ENCODE measurements around the gene IGF2.

Gene IGF2, protein sequence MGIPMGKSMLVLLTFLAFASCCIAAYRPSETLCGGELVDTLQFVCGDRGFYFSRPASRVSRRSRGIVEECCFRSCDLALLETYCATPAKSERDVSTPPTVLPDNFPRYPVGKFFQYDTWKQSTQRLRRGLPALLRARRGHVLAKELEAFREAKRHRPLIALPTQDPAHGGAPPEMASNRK

GRCh38 chr11:2139123-2139521 is at the start of gene IGF2:
Gene IGF2, minus strand, starts transcription at chr11:2139389. Its CDS starts 3,866 bp downstream, at chr11:2135523.
- Histone ChIP-seq H3K27ac (ENCODE audit: low read depth, low read length) (no peak within 1 kb of the TSS), H3K9me3 (ENCODE audit: control insufficient read depth, insufficient read depth, low read length) (no peaks in the 10 kb centered on the region), H3K9ac (ENCODE audit: low read depth, low read length) (no peak within 1 kb of the TSS), H3K36me3 (ENCODE audit: control insufficient read depth, insufficient read depth, low read length) (no peaks in the 10 kb centered on the region), H3K4me1 (ENCODE audit: control insufficient read depth, insufficient read depth, low read length) (no peaks in the 10 kb centered on the region), H3K4me3 (ENCODE audit: low read depth, low read length) (peak within 1 kb of the TSS; percentile 35; the same call in 1 of the 2 replicates), H3K27me3 (ENCODE audit: control insufficient read depth, insufficient read depth, low read length) (peaks cover 96% of the 10 kb centered on the region)

DNA sequence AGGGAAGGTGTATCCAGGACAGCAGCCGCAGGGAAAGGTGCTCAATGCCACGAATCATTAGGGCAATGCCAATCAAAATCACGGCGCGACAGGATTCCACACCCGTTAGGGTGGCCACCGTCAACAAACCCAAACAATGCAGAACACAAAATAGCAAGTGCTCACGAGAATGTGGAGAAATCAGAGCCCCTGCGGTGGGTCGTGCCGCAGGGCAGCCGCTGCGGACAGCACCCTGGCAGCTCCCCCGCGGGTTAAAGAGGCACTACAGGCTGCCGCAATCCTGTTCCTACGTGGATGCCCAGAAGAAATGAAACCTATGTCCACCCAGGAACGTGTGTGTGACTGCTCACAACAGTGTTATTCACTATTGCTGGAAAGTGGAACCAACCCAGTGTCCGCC is 49.6 kb upstream of the IGF2 start:
- Histone ChIP-seq H3K36me3 (ENCODE audit: control insufficient read depth, insufficient read depth, low read length) (no peaks in the 10 kb centered on the region), H3K9me3 (ENCODE audit: control insufficient read depth, insufficient read depth, low read length) (no peaks in the 10 kb centered on the region), H3K9ac (ENCODE audit: low read depth, low read length) (no peak overlapping the region), H3K27me3 (ENCODE audit: control insufficient read depth, insufficient read depth, low read length) (no peaks in the 10 kb centered on the region), H3K27ac (ENCODE audit: low read depth, low read length) (no peak overlapping the region), H3K4me1 (ENCODE audit: control insufficient read depth, insufficient read depth, low read length) (no peaks in the 10 kb centered on the region), H3K4me3 (ENCODE audit: low read depth, low read length) (no peak overlapping the region)

DNA sequence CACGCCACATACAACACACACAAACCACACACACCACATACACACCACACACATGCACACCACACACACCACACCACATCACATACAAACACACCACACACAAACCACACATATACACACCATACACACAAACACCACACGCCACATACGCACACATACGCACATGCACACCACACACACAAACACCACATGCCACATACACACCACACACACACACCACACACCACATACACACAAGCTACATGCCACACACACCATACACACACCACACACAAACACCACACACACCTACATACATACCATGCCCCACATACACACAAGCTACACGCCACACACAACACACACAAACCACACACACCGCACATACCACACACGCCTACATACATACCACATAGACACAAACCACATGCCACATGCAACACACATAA is 48.1 kb upstream of the IGF2 start:
- H3K4me3 ChIP-seq (ENCODE audit: low read depth, low read length): no peak overlapping the region
- H3K36me3 ChIP-seq (ENCODE audit: control insufficient read depth, insufficient read depth, low read length): no peaks in the 10 kb centered on the region
- no peaks in the 10 kb centered on the region for H3K4me1 ChIP-seq (ENCODE audit: control insufficient read depth, insufficient read depth, low read length)
- no peaks in the 10 kb centered on the region for H3K9me3 ChIP-seq (ENCODE audit: control insufficient read depth, insufficient read depth, low read length)
- H3K9ac ChIP-seq (ENCODE audit: low read depth, low read length): no peak overlapping the region
- no peaks in the 10 kb centered on the region for H3K27me3 ChIP-seq (ENCODE audit: control insufficient read depth, insufficient read depth, low read length)
- H3K27ac ChIP-seq (ENCODE audit: low read depth, low read length): no peak overlapping the region

DNA sequence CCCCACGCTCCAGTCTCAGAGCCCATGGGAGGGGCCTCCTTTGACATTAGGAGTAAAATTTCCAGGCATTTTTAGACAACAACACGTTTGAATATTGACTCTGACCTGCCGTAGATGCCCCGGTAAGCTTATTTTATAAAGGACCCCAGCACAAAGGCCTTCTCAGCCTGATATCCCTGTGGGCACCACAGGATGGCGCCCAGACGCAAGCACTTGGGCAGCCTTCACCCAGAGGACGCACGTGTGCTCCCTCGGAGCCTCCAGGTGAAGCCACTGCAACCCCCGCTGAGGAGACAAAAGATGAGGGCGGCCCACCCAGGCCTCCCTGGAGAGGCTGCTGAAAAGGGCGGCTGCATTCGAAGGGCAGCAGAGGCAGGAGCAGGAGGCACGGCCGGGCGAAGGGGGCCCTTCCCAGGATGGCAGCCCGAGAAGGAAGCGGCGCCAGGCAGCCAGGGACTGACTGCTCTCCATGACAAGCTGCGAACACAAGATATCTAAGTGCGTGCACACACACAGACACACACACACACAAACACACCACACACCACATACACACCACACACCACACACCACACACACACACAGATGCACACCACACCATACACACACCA is 47.6 kb upstream of the IGF2 start:
- Histone ChIP-seq H3K4me1 (ENCODE audit: control insufficient read depth, insufficient read depth, low read length) (no peaks in the 10 kb centered on the region), H3K9ac (ENCODE audit: low read depth, low read length) (no peak overlapping the region), H3K36me3 (ENCODE audit: control insufficient read depth, insufficient read depth, low read length) (no peaks in the 10 kb centered on the region), H3K9me3 (ENCODE audit: control insufficient read depth, insufficient read depth, low read length) (no peaks in the 10 kb centered on the region), H3K4me3 (ENCODE audit: low read depth, low read length) (no peak overlapping the region), H3K27me3 (ENCODE audit: control insufficient read depth, insufficient read depth, low read length) (no peaks in the 10 kb centered on the region), H3K27ac (ENCODE audit: low read depth, low read length) (no peak overlapping the region)

- H3K9ac ChIP-seq (ENCODE audit: low read depth, low read length): no peak overlapping the region
- H3K4me1 ChIP-seq (ENCODE audit: control insufficient read depth, insufficient read depth, low read length): no peaks in the 10 kb centered on the region
- no peaks in the 10 kb centered on the region for H3K36me3 ChIP-seq (ENCODE audit: control insufficient read depth, insufficient read depth, low read length)
- no peak overlapping the region for H3K27ac ChIP-seq (ENCODE audit: low read depth, low read length)
- H3K27me3 ChIP-seq (ENCODE audit: control insufficient read depth, insufficient read depth, low read length): no peaks in the 10 kb centered on the region
- H3K4me3 ChIP-seq (ENCODE audit: low read depth, low read length): no peak overlapping the region
- H3K9me3 ChIP-seq (ENCODE audit: control insufficient read depth, insufficient read depth, low read length): no peaks in the 10 kb centered on the region
Observed at GRCh38 chr11:2185324-2186085, 46.3 kb upstream of the IGF2 start.

DNA sequence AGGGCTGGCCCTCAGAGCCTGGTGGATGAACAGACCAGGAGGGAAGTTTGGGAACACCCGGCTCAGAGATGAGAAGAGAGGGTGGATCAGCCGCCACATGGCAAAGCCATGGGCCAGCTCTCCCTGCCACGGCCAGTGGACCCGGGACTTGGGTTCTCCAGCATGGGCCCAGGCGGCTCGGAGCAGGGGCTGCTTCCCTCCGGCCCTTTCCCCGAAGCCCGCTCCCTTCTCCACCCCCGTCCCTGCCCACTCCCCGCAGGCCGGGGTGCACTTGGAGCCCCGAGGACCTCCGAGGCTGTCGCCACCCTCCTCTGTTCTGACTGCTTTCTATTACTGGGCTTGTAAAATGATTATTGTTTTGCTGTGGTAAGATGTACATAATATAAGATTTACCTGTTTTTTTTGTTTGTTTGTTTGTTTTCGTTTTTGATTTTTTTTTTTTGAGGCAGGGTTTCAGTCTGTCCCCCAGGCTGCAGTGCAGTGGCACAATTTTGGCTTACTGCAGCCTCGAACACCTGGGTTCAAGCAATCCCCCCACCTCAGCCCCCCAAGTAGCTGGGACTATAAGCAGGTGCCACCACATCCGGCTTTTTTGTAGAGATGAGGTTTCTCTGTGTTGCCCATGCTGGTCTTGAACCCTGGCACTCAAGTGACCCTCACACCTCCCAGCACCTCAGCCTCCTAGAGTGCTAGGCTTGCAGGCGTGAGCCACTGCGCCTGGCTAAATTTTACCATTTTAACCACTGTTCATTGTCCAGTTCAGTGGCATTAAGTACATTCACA is 43.7 kb upstream of the IGF2 start:
- H3K9ac ChIP-seq (ENCODE audit: low read depth, low read length): no peak overlapping the region
- no peaks in the 10 kb centered on the region for H3K4me1 ChIP-seq (ENCODE audit: control insufficient read depth, insufficient read depth, low read length)
- H3K27me3 ChIP-seq (ENCODE audit: control insufficient read depth, insufficient read depth, low read length): no peaks in the 10 kb centered on the region

DNA sequence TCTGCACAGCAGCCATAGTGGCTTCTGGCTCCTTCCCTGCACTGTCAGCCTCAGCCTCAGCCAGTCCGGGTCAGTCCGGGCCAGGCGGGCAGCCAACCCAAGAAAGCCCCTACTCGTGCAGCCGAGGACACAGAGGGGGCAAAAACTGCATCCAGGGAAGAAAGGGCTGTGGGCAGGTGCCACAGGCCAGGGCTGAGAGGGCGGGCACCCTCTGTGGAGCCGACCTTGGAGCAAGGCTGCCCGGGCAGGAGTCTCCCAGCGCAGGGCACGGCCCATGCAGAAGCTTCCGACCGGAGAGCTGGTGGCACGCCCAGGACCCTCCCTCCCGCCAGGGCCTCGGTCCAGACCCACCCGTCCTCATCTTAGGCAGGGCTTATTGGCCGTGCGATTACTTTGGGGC is 42.9 kb upstream of the IGF2 start:
- no peaks in the 10 kb centered on the region for H3K27me3 ChIP-seq (ENCODE audit: control insufficient read depth, insufficient read depth, low read length)
- no peak overlapping the region for H3K4me3 ChIP-seq (ENCODE audit: low read depth, low read length)

More for the DNA sequence above, 43.7 kb upstream of the IGF2 start:
- H3K36me3 ChIP-seq (ENCODE audit: control insufficient read depth, insufficient read depth, low read length): no peaks in the 10 kb centered on the region
- H3K27ac ChIP-seq (ENCODE audit: low read depth, low read length): no peak overlapping the region
- no peaks in the 10 kb centered on the region for H3K9me3 ChIP-seq (ENCODE audit: control insufficient read depth, insufficient read depth, low read length)
- H3K4me3 ChIP-seq (ENCODE audit: low read depth, low read length): no peak overlapping the region

GRCh38 chr11:2180789-2181370 is 41.7 kb upstream of the IGF2 start:
- no peaks in the 10 kb centered on the region for H3K36me3 ChIP-seq (ENCODE audit: control insufficient read depth, insufficient read depth, low read length)
- no peak overlapping the region for H3K4me3 ChIP-seq (ENCODE audit: low read depth, low read length)
- no peaks in the 10 kb centered on the region for H3K27me3 ChIP-seq (ENCODE audit: control insufficient read depth, insufficient read depth, low read length)
- no peaks in the 10 kb centered on the region for H3K4me1 ChIP-seq (ENCODE audit: control insufficient read depth, insufficient read depth, low read length)
- no peak overlapping the region for H3K27ac ChIP-seq (ENCODE audit: low read depth, low read length)
- H3K9ac ChIP-seq (ENCODE audit: low read depth, low read length): no peak overlapping the region
- no peaks in the 10 kb centered on the region for H3K9me3 ChIP-seq (ENCODE audit: control insufficient read depth, insufficient read depth, low read length)

More for the DNA sequence above, 42.9 kb upstream of the IGF2 start:
- no peaks in the 10 kb centered on the region for H3K36me3 ChIP-seq (ENCODE audit: control insufficient read depth, insufficient read depth, low read length)
- no peaks in the 10 kb centered on the region for H3K4me1 ChIP-seq (ENCODE audit: control insufficient read depth, insufficient read depth, low read length)
- no peaks in the 10 kb centered on the region for H3K9me3 ChIP-seq (ENCODE audit: control insufficient read depth, insufficient read depth, low read length)
- no peak overlapping the region for H3K9ac ChIP-seq (ENCODE audit: low read depth, low read length)
- no peak overlapping the region for H3K27ac ChIP-seq (ENCODE audit: low read depth, low read length)

- Histone ChIP-seq H3K4me3 (ENCODE audit: low read depth, low read length) (no peak overlapping the region), H3K27me3 (ENCODE audit: control insufficient read depth, insufficient read depth, low read length) (no peaks in the 10 kb centered on the region)
Observed at GRCh38 chr11:2180347-2180746, 41.2 kb upstream of the IGF2 start.

GRCh38 chr11:2179516-2179915 is 40.3 kb upstream of the IGF2 start:
- H3K27ac ChIP-seq (ENCODE audit: low read depth, low read length): no peak overlapping the region
- H3K4me3 ChIP-seq (ENCODE audit: low read depth, low read length): no peak overlapping the region
- no peaks in the 10 kb centered on the region for H3K9me3 ChIP-seq (ENCODE audit: control insufficient read depth, insufficient read depth, low read length)
- H3K4me1 ChIP-seq (ENCODE audit: control insufficient read depth, insufficient read depth, low read length): no peaks in the 10 kb centered on the region
- no peaks in the 10 kb centered on the region for H3K36me3 ChIP-seq (ENCODE audit: control insufficient read depth, insufficient read depth, low read length)
- no peak overlapping the region for H3K9ac ChIP-seq (ENCODE audit: low read depth, low read length)
- H3K27me3 ChIP-seq (ENCODE audit: control insufficient read depth, insufficient read depth, low read length): no peaks in the 10 kb centered on the region

More at GRCh38 chr11:2180347-2180746, 41.2 kb upstream of the IGF2 start:
- H3K36me3 ChIP-seq (ENCODE audit: control insufficient read depth, insufficient read depth, low read length): no peaks in the 10 kb centered on the region
- H3K9me3 ChIP-seq (ENCODE audit: control insufficient read depth, insufficient read depth, low read length): no peaks in the 10 kb centered on the region
- H3K4me1 ChIP-seq (ENCODE audit: control insufficient read depth, insufficient read depth, low read length): no peaks in the 10 kb centered on the region
- H3K27ac ChIP-seq (ENCODE audit: low read depth, low read length): no peak overlapping the region
- H3K9ac ChIP-seq (ENCODE audit: low read depth, low read length): no peak overlapping the region
